ENCODE measurements around the gene FBLN5. TPM values are rescaled to one million over a fixed set of nuclear protein-coding genes. Genes with fewer than 3 reads are reported as not detected.
"Not testable (repeated sequence)": the region's sequence is repeated elsewhere in the genome, so short reads cannot be mapped to it uniquely, and the experiment has no call there.

FBLN5 gene
- total RNA-seq, 1 donor from 2014 or later: 4.9 TPM

DNA sequence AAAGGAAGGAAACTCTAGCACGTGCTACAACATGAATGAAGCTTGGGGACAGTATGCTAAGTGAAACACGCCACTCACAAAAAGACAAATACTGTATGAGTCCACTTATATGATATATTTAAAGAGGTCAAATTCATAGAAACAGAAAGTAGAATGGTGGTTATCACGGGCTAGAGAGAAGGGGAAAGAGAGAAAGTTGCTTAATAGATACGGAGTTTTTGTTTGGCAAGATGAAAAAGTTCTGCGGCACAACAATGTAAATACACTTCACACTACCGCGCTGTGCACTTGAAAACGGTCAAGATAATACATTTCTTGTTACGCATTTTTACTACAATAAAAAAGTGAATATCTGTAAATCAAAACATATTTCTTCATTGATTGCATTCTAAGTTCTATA is 37.3 kb downstream of the FBLN5 start:
- DNase-seq (ENCODE audit: low read depth): no peak

DNA sequence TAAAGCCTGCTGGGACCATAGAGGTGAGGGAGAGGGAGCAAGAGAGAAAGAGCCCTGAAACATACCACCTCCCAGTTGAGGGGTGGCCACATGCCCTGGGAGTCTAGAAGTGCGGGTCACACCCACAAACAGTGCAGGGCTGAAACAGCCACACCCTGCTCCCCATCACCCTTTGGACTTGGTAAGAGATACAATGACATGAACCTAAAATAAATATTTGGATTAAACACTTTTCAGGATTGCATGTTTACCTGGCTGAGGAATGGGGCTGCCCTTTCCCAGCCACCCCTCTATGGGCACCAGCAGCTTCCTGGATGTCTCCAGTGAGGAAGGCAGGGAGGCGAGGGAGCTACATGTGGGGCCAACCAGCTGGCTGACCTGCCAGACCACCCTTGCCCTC is 41.1 kb downstream of the FBLN5 start:
- DNase-seq (ENCODE audit: low read depth): no peak

DNA sequence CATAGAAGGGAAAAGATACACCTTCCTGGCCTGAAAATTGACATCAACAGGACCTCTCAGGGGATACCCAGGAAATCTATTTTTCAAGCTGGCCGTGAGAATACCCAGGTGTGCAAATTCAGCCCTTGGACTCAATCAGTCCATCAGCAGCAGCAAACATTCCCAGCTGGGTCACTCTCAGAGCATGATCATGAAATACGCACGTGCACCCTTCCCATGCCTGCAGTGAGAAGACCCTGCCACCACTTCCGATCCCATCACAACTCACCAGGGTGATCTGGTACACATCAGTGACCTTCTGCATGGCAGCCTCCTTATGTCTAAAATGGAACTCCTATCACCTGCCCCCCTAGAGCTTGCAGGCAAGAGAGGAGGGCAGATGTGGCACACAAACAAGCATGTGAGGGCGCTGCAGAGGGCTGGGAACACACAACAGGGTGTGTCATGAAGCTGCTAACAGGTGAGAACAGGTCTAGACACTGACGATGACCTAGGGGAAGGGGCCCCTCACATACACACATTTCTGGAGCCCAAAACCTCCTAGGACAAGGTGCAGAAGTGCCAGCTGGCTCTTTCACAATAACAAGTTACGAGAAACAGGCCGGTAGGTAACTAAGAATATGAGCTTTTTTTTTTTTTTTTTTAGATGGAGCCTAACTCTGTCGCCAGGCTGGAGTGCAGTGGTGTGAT is 42.4 kb downstream of the FBLN5 start:
- DNase-seq (ENCODE audit: low read depth): no peak

DNA sequence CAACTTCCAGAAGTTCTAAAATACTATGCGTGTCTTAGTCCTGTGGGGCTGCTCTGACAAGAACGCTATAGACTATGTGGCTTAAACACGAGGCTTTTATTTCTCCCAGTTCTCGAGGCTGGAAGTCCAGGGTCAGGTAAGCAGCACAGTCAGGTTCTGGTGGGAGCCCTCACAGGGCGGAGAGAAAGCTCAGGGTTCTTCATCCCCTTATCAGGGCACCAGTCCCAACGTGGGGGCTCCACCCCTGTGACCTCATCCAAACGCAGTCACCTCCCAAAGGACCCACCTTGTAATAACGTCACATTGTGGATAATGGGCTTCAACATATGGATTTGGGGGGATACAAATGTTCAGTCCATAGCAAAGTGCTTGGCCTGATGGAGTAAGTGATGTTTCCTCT is 43.0 kb downstream of the FBLN5 start:
- no peak for DNase-seq (ENCODE audit: low read depth)

DNA sequence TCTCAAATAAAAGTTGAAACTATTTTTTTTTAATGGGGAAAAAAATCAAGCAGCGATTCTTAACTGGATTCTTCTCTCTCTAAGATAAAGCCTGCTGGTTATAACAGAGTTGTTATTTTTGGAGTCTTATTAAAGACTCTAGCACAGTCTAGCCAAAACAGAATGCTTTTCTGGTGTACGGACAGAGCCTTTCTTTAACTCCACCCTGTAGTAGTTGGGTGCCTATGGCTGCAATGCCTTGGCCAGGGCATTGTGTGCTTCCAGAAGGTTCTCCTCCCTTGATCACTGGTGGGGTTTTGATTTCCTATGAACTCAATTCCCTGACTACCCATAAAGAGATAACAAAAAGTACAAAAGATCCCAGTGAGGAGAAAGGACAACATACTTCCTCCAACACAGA is 44.4 kb downstream of the FBLN5 start:
- DNase-seq (ENCODE audit: low read depth): no peak

DNA sequence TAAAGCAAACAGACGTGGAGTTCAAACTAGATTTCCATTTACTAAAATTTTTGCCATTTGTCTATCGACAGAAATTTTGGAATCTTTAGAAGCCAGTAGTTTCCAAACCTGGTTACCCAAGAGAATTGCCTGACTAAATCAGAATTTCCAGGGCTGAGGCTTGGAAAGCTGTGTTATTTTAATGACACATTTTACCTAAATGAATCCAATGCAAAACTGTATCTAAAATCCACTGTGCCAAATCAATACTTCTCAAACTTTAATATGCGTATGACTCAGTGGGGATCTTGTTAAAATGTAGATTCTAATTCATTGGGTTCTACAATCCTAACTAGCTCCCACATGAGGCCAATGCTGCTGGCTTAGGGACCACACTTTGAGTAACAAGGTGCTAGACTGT is 45.2 kb downstream of the FBLN5 start:
- no peak for DNase-seq (ENCODE audit: low read depth)

DNA sequence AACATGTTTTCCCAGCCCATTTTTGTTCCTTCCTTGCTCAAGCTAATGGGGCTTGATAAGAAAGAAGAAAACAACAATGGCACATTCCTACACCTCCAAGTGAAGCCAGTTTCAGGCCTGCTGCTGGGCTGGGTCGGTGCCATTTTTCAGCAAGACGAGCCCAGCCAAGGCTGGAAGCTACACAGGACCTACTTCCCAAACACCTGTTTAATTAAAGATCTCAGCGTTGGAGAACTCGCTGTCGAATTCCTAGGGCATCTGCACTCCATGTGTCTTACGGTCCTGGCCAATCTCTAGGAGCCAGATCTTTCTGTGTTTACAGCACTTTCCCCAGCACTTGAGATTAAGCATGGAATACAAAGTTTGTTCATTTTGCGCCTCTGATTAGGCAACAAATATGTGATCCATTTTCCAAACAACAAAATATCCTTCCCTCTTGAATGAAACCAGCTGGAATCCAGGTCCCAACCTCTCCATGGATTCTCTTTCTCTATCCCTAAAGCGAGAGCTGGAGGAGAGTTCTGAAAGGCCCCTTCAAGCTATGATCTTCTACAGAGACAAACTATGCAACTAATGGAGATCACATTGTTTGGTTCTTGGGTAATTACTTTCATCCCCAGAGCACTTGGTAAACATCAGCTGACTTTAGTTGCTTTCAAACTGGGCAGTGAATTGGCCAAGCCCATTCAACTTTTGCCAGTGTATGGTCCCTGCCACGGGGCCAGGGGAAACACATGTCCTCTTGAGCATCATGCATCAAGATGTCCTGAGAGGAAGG is 45.9 kb downstream of the FBLN5 start:
- no peak for DNase-seq (ENCODE audit: low read depth)

DNA sequence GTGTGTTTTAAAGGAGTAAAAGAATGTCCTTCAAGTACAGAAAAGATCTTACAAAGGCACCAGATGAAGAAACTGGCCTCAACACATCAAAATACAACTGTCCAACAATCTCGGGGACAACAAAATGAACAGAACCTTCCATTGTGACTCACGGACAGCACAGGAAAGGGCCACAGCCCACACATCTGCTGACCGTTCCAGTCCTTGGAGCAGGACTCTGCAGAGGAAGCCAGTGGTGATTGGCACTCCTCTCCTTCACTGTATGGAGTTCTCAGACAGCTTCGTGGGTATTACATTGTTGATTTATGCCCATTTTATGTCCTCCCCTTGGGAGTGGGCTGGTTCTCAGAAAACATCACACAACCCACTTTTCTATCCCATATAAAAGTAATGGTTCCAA is 47.7 kb downstream of the FBLN5 start:
- DNase-seq (ENCODE audit: low read depth): no peak

DNA sequence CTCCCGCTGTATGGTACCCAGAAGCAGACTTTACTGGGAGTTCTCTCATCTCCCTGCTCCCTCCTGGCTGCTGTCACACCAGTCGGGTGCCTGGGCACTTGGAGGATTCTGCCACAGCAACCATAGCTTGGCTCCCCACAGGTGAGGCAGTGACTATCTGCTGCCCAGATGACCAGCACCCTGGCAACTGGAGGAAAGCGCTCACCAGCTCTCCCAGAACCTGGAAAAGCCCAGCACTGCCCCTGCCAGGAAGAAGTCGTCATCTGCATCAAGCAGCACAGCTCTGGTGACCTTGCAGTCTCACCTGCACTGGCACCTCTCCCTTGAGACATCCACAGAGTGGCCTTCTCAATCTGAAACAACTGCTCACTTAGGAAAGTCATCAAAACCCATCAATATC is 48.3 kb downstream of the FBLN5 start:
- DNase-seq (ENCODE audit: low read depth): no peak

DNA sequence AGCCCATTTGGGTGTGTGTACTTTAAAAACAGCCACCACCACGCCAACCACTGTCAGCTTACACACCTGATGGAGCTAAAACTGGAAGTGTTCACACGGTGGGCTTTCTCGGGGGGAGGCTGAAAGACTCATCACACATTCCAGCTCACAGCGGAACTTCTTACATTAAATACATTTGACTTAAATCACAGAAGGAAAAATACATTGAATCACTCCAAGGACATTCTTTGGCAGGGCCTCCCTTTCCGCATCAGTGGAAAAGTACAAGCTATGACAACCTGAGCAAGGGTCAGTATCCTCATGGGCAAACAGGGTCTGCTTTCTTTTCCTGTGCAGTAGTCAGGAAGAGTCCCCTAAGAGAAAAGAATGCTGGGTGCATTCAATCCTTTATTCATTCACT is 49.1 kb downstream of the FBLN5 start:
- DNase-seq (ENCODE audit: low read depth): no peak

DNA sequence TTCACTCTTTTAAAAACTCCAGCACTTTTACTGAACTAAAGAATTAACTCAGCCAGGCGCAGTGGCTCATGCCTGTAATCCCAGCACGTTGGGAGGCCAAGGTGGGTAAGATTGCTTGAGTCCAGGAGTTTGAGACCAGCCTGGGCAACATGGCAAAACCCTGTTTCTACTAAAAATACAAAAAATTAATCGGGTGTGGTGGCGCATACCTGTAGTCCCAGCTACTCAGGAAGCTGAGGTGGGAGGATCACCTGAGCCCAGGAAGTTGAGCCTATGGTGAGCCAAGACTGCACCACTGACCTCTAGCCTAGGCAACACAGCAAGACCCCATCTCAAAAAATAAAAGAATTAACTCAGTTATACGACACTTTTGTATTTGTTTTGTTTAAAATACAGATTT is 49.8 kb downstream of the FBLN5 start:
- not testable (repeated sequence) for DNase-seq (ENCODE audit: low read depth)

DNA sequence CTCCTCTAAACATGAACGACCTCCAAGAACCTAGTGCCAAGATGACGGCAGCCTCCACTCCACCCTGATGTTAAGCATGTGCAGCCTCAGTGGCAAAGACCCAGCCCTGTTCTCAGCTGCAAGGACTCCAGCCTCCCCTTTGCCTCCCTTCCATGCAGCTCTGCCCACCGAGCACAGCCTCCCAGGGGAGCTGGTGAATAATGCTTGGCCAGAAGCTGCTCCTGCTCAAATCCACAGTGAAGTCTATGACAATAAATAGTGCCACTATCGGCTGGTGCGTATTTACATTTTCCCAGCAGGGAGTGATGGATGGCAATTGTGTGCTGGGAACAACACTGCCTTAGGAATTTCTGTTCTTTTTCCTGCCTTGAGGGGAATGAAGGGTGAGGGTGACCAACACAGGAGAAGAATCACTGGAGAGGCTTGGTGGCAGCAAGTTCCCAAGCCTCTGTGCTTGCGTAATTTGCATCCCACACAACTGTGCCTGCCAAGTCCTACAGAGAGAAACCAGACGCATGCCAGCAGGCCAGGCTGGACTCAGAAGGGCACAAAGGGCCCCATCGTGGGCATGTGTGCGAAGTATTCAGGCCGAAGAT is 50.3 kb downstream of the FBLN5 start:
- DNase-seq (ENCODE audit: low read depth): peak; percentile 67

DNA sequence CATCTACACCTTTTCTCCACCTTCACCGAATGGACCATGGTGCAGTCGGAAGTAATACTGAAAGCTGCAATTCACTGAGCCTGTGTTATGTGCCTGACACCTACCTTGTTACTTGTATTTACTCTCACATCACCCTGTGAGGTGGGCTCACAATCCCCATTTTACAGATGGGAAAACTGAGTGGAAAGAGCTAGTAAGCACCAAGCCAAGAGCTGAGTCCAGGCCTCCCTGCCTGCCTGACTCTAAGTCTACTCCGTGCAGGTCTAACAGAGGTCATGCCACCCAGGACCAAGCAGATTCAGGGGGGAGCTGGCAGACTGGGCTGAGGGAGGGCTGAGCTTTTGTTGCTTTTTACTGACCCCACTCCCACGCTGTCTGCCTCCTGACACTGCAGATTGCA is 51.1 kb downstream of the FBLN5 start:
- DNase-seq (ENCODE audit: low read depth): no peak

DNA sequence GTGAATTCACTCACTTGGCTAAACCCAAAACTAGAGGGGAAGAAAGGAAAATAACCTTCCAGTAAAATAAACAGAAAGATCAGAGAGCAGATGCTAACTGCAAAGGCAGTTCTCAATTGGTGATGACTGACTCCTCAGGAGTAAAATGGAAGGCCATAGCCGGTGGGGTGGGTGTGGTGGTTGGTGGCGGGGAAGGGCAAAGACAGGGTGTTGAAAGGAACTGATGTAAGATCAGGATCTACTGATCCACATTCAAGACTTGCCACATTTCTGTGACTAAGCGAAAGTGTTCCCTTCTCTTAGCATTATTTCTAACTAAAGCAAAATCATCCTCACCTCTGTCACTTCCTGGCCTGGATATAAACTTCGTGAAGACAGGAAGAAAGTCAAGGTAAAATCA is 53.8 kb downstream of the FBLN5 start:
- DNase-seq (ENCODE audit: low read depth): no peak

DNA sequence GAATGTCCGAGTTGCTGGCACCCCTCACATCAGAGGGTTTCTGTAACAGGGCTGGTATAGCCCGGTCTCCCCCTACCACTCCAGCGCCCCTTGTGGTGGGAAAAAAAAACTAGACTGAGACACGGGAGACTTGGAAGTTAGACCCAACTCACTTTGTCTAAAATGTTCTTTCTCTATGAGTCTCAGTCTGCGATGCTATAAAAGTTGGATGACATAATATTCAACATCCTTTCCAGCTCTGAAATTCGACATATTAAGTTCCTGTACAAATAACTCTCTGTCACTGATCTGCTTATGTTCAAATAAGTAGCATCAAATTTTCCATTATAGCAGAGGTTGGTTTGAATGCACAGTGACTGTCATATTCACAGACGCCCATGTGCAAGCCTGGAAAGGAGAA is 54.5 kb downstream of the FBLN5 start:
- peak; percentile 32 for DNase-seq (ENCODE audit: low read depth)

DNA sequence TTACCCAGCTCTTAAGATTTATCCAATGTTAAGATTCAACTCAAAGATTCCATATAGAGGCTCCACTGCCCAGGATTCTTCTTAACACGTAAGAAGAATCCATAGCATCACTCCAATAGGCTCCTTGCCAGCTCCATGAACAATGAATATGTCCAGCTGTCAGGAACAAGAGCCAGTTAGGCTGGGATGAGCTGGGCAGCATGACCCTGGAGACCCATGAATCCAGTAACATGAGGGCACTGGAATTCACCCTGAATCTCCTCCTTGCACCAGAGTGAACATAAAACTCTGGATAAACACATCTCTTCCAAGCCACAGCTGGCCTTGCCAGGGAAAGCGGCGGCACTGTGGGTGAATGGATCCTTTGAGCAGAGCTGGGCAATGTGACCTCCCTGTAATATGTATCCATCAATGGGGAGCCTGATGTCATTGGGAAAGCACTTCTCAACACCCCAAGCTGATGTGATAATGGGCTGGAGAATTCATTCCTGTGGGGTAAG is 55.7 kb downstream of the FBLN5 start:
- DNase-seq (ENCODE audit: low read depth): peak; percentile 90

DNA sequence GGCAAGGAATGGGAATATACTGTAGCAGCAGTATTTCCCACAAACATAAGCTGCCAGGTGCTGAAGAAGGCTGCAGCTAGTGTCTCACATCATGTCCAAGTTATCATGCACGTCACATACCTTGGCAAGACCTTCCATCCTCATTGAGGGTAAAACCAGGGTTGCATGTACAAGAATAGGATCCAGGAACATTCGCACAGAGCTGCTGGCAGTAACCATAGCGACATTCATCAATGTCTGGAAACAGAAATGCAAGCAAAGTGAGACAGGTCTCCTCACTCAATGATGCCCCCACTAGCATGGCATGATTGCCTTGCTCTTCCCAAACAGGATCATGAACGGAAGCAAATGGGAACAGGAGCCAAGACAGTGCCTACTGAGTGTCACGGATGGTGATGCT is 56.4 kb downstream of the FBLN5 start:
- no peak for DNase-seq (ENCODE audit: low read depth)

DNA sequence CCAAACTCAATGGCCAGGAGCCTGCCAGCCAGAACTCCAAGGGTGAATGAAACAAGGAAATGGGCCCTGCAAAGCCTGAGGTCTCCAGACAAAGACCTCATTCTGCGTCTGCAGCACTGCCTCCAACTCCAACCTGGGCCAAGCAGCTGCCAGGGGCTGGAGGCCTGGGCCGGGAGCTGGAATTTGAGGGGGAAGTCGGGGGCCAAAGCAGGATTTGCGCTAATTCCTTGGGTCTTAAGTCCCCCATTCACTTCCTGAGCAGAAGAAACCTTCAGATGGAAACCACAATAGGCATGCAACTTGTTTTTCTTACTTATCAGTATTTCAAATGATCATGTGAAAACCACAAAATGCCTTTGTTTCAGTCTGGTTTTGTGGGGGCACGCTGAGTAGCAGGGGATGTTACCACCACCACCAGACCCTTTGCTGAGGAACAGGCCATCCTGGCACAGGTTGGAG is 57.2 kb downstream of the FBLN5 start:
- DNase-seq (ENCODE audit: low read depth): no peak

DNA sequence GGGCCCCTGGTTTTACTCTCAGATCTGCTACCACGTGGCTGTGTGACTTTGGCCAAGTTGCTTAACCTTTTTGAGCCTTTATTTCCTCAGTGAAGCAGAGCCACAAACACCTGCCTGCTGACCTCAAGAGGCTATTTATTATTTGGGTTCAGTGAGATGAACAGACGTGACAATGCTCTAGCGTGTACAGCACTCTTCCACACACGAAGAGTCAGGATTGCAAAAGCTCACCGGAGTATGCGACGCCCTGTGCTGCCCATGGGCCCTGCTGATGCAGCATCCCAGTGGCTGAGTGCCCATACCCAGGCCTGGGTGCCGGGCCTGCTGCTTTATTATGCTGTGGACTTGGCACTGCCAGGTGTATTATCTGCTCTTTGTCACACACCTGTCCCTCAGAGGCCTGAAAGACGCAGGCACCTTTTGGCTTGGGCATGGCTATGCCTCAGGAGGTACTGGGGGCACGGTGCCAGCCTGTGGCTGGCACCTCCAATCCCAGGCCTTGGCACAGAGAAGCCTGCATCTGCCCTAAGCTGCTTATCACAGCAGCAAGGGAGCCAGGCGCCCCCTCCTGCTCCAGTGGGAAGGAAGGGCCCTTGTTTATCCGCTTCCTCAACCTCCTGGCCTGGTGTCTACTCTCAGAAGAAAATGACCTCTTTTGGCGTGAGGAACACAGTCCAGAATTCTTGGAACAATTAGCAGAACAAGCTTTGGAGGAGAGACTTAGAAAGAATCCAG is 57.9 kb downstream of the FBLN5 start:
- DNase-seq (ENCODE audit: low read depth): no peak

DNA sequence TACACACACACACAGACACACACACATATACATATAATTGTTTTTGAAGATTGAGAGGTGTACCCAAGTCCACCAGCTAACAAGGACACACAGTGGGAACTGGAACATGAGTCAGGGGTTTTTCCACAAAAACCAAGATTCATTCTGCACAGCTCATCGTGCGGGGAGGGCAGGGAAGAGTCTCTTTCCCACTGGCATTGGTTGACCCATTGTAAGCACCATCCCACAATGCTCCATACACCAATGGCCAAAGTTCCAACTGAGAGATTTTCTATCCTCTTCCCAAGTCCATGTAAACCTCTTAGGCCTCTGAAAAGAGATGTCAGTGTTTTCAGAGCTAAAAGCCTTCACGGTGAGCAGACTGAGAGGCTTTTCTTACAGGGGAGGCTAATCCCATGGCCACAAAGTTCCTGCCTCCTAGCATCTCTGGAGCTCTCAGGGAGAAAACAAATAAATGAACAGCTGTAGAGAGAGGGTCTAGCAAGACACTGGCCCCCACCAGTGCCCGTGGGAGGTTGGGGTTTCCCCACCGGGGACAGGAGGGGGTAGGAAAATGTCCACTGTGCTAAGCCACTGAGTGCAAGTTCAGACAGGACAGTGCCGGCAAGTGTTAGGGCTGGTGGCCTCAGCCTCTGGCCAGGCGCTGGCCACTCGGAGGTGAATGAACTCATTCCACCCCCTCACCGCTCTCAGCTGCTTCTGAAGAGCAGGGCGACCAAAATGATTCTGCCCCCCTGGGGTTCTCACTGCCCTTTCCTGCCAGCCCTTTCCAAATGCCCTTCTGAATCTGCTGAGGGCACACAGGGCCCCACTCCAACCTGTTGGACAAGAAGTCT is 58.6 kb downstream of the FBLN5 start:
- DNase-seq (ENCODE audit: low read depth): peak; percentile 14

DNA sequence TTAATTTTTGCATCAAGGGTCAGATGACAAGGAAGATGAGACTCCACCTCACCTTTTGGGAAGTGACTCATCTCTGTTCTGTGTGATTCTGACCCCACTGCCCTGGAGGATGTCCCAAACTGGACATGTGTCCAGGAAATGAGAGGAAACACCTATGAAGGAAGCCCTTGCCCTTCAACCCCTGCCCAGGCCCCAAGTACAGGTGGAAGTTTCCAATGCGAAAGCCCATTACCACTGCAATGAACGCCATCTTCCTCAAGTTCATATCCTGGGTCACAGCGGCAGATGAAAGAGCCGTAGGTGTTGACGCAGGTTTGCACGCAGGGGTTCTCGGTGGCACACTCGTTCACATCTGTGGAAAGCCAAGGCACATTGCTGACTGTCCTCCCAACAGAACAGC is 60.5 kb downstream of the FBLN5 start:
- no peak for DNase-seq (ENCODE audit: low read depth)

Measured in myocyte (in vitro differentiated cells).